H1 (cell line): ENCODE data around the gene SMAD1. TPM values are rescaled to one million over a fixed set of nuclear protein-coding genes. Genes with fewer than 3 reads are reported as not detected.

ENCODE experiments used
- CTCF ChIA-PET: fragments of 300-600 bp; sonication (Branson Sonifier 250); formaldehyde crosslinking; loops from one replicate; lab custom pipeline; 2021; ENCODE audit not compliant: partially characterized antibody; lab: Charles Lee
- POLR2A ChIA-PET: fragments of 300-600 bp; sonication (Branson Sonifier 250); formaldehyde crosslinking; loops from one replicate; lab custom pipeline; 2021; ENCODE audit warnings: inconsistent platforms; ENCODE audit not compliant: partially characterized antibody; lab: Charles Lee
- DNase-seq, 2 experiments: peaks; one replicate each; pipeline versions ENCODE4 v3.0.0 to v3.0.0-alpha.2; 2010 to 2022; ENCODE audit warnings: low spot score in 2 of 2, low read depth in 1 of 2, mixed read lengths in 1 of 2
- FAIRE-seq: peaks from 2 replicates; lab custom pipeline; 2011; peaks lifted over from hg19 to GRCh38; lab: Jason Lieb, UNC
- H2AFZ ChIP-seq: 2 replicates; pipeline ENCODE4 v1.8.1; 2012; ENCODE audit warnings: low read length, inconsistent platforms
- H2AK5ac ChIP-seq: 2 replicates; pipeline ENCODE4 v1.6.1; 2013; ENCODE audit warnings: low read depth, low read length
- H2BK120ac ChIP-seq: replicated peaks from 2 replicates; pipeline ENCODE3; 2013; ENCODE audit warnings: low read depth, low read length, inconsistent platforms
- H2BK12ac ChIP-seq: 2 replicates; pipeline ENCODE4 v1.6.1; 2013; ENCODE audit warnings: low read depth, low read length
- H2BK15ac ChIP-seq: 2 replicates; pipeline ENCODE4 v1.6.1; 2013; ENCODE audit warnings: low read length
- H2BK20ac ChIP-seq: 2 replicates; pipeline ENCODE4 v1.6.1; 2013; ENCODE audit warnings: low read length
- H2BK5ac ChIP-seq: 2 replicates; pipeline ENCODE4 v1.6.1; 2013; ENCODE audit warnings: low read depth, low read length
- H3K14ac ChIP-seq: 2 replicates; pipeline ENCODE4 v1.6.1; 2013; ENCODE audit warnings: inconsistent platforms; ENCODE audit not compliant: insufficient read length
- H3K18ac ChIP-seq: 2 replicates; pipeline ENCODE4 v1.6.1; 2013; ENCODE audit warnings: low read length; ENCODE audit errors: extremely low read depth
- H3K23ac ChIP-seq: 2 replicates; pipeline ENCODE4 v1.6.1; 2013; ENCODE audit warnings: inconsistent platforms; ENCODE audit not compliant: insufficient read length
- H3K23me2 ChIP-seq: 2 replicates; pipeline ENCODE4 v1.6.1; 2013; ENCODE audit warnings: low read depth, low read length
- H3K27ac ChIP-seq: 2 replicates; pipeline ENCODE4 v1.6.1; 2011; ENCODE audit warnings: low read depth, low read length, inconsistent platforms
- H3K27me3 ChIP-seq, 4 experiments: replicated peaks in 1 of 4; 1 replicate in 1 of 4; 2 replicates in 3 of 4; pipeline versions ENCODE4 v1.6.1 to v1.8.1; 2011 to 2013; ENCODE audit warnings: low read length in 3 of 4, mild to moderate bottlenecking in 3 of 4, inconsistent platforms in 2 of 4, mixed read lengths in 2 of 4, moderate library complexity in 1 of 4; ENCODE audit not compliant: control insufficient read depth in 3 of 4, insufficient read depth in 3 of 4; ENCODE audit errors: extremely low read depth in 1 of 4
- H3K36me3 ChIP-seq, 4 experiments: 2 replicates each; pipeline versions ENCODE4 v1.6.1 to v1.8.1; 2011 to 2013; ENCODE audit warnings: mild to moderate bottlenecking in 4 of 4, low read length in 3 of 4, moderate library complexity in 2 of 4, control low read depth in 1 of 4, inconsistent platforms in 1 of 4; ENCODE audit not compliant: insufficient read depth in 4 of 4, control insufficient read depth in 2 of 4
- H3K4ac ChIP-seq: replicated peaks from 2 replicates; pipeline ENCODE3; 2013; ENCODE audit warnings: low read length, low read depth, mixed read lengths, inconsistent platforms; ENCODE audit not compliant: insufficient read length
- H3K4me1 ChIP-seq, 4 experiments: replicated peaks in 1 of 4; 1 replicate in 1 of 4; 2 replicates in 3 of 4; pipeline versions ENCODE4 v1.6.1 to v1.8.1; 2011 to 2013; ENCODE audit warnings: low read length in 3 of 4, inconsistent platforms in 2 of 4, mixed read lengths in 1 of 4; ENCODE audit not compliant: insufficient read depth in 4 of 4, control insufficient read depth in 3 of 4
- H3K4me2 ChIP-seq, 2 experiments: 2 replicates each; pipeline versions ENCODE4 v1.6.1 to v1.8.1; 2011 to 2013; ENCODE audit warnings: low read depth in 2 of 2, low read length in 2 of 2, control low read depth in 1 of 2, inconsistent platforms in 1 of 2, mild to moderate bottlenecking in 1 of 2; ENCODE audit not compliant: insufficient read depth in 1 of 2
- H3K4me3 ChIP-seq, 4 experiments: fragments of 200-600, 300-600 bp in 1 of 4; sonication (generic), shearing (Covaris generic), sonication (Bioruptor Twin) in 1 of 4; 2 replicates each; pipeline versions ENCODE4 v1.5.1 to v1.8.1; 2011 to 2016; ENCODE audit warnings: low read length in 4 of 4, low read depth in 3 of 4, control low read depth in 2 of 4, inconsistent platforms in 2 of 4, mild to moderate bottlenecking in 2 of 4, mixed read lengths in 1 of 4, moderate library complexity in 1 of 4; ENCODE audit not compliant: insufficient read depth in 2 of 4; ENCODE audit errors: extremely low read depth in 1 of 4
- H3K56ac ChIP-seq: replicated peaks from 2 replicates; pipeline ENCODE3; 2013; ENCODE audit warnings: low read depth, mild to moderate bottlenecking, mixed read lengths, low read length, inconsistent platforms; ENCODE audit not compliant: insufficient read length
- H3K79me1 ChIP-seq: 2 replicates; pipeline ENCODE4 v1.6.1; 2013; ENCODE audit warnings: low read depth, low read length, control low read depth
- H3K79me2 ChIP-seq, 2 experiments: 2 replicates each; pipeline versions ENCODE4 v1.6.1 to v1.8.1; 2012 to 2013; ENCODE audit warnings: low read length in 2 of 2, mild to moderate bottlenecking in 2 of 2, inconsistent platforms in 1 of 2; ENCODE audit not compliant: insufficient read depth in 2 of 2, control insufficient read depth in 1 of 2
- H3K9ac ChIP-seq, 4 experiments: replicated peaks in 1 of 4; 1 replicate in 1 of 4; 2 replicates in 3 of 4; pipeline versions ENCODE4 v1.6.1 to v1.8.1; 2011 to 2013; ENCODE audit warnings: low read depth in 3 of 4, low read length in 3 of 4, control low read depth in 2 of 4, mild to moderate bottlenecking in 2 of 4, moderate library complexity in 2 of 4, inconsistent platforms in 1 of 4; ENCODE audit errors: extremely low read depth in 1 of 4
- H3K9me3 ChIP-seq, 2 experiments: 2 replicates each; pipeline versions ENCODE4 v1.6.1 to v1.8.1; 2012 to 2013; ENCODE audit warnings: mild to moderate bottlenecking in 2 of 2, moderate library complexity in 2 of 2, control low read depth in 1 of 2, inconsistent platforms in 1 of 2, low read depth in 1 of 2, low read length in 1 of 2, mixed read lengths in 1 of 2; ENCODE audit not compliant: insufficient read depth in 2 of 2
- H4K20me1 ChIP-seq, 2 experiments: replicated peaks in 1 of 2; 2 replicates each; pipeline versions ENCODE3 to v1.8.1; 2011 to 2013; ENCODE audit warnings: inconsistent platforms in 2 of 2, low read length in 2 of 2, mild to moderate bottlenecking in 1 of 2; ENCODE audit not compliant: insufficient read depth in 2 of 2, control insufficient read depth in 1 of 2
- H4K5ac ChIP-seq: 2 replicates; pipeline ENCODE4 v1.6.1; 2013; ENCODE audit warnings: low read length, low read depth, mixed read lengths, inconsistent platforms; ENCODE audit not compliant: insufficient read length
- H4K8ac ChIP-seq: 2 replicates; pipeline ENCODE4 v1.8.0; 2013; ENCODE audit warnings: mild to moderate bottlenecking, moderate library complexity, low read length, inconsistent platforms; ENCODE audit not compliant: insufficient read depth; ENCODE audit errors: extremely low read depth
- H4K91ac ChIP-seq: replicated peaks from 2 replicates; pipeline ENCODE3; 2013; ENCODE audit warnings: low read length, mixed read lengths, inconsistent platforms; ENCODE audit not compliant: insufficient read length
- GTF2F1 ChIP-seq: IDR thresholded peaks from 2 replicates; pipeline ENCODE4 v1.6.1; 2012; ENCODE audit warnings: low read depth, low read length, improper control_type of control experiment, borderline replicate concordance
- KDM5A ChIP-seq: fragments of 200-600 bp; IDR thresholded peaks from 2 replicates; pipeline ENCODE4 v1.7.1; 2012; ENCODE audit warnings: mild to moderate bottlenecking, low read length, inconsistent platforms, mixed read lengths
- PHF8 ChIP-seq: fragments of 200-600 bp; sonication (generic); conservative IDR thresholded peaks from 2 replicates; pipeline ENCODE4 v1.7.1; 2012; ENCODE audit warnings: low read depth, mild to moderate bottlenecking, inconsistent platforms, low read length, moderate library complexity
- RNF2 ChIP-seq: fragments of 200-900, 300-1000 bp; sonication (generic); IDR thresholded peaks from 2 replicates; pipeline ENCODE4 v1.7.1; 2016; ENCODE audit warnings: borderline replicate concordance, low read depth, mild to moderate bottlenecking, antibody characterized with exemption, low read length; ENCODE audit not compliant: poor library complexity, severe bottlenecking; ENCODE audit errors: missing control alignments
- RXRA ChIP-seq: IDR thresholded peaks from 2 replicates; pipeline ENCODE4 v1.6.1; 2011; ENCODE audit warnings: low read depth, mild to moderate bottlenecking, low read length, moderate library complexity; ENCODE audit not compliant: insufficient read depth
- SIN3A ChIP-seq, 2 experiments: IDR thresholded peaks in 1 of 2; conservative IDR thresholded peaks in 1 of 2; 2 replicates each; pipeline ENCODE4 v1.6.1; 2011 to 2012; ENCODE audit warnings: low read length in 2 of 2, improper control_type of control experiment in 1 of 2, low read depth in 1 of 2, mild to moderate bottlenecking in 1 of 2
- SIX5 ChIP-seq: IDR thresholded peaks from 2 replicates; pipeline ENCODE4 v1.6.1; 2011; ENCODE audit warnings: mild to moderate bottlenecking, low read depth, low read length
- SP1 ChIP-seq: IDR thresholded peaks from 2 replicates; pipeline ENCODE4 v1.6.1; 2011; ENCODE audit warnings: low read depth, low read length
- TAF7 ChIP-seq: optimal IDR thresholded peaks from 2 replicates; pipeline ENCODE3; 2011; ENCODE audit warnings: low read depth, mild to moderate bottlenecking, inconsistent platforms, low read length, moderate library complexity, borderline replicate concordance
- WGBS, 2 experiments: shearing (Covaris generic) in 1 of 2; methylation state at CpG; one replicate each; pipeline versions ENCODE4 v1.1.6 to v1.1.7; 2013 to 2015; ENCODE audit warnings: low lambda C conversion rate in 2 of 2, mixed read lengths in 2 of 2, inconsistent platforms in 1 of 2, low coverage in 1 of 2, missing lambda C conversion rate in 1 of 2; ENCODE audit not compliant: insufficient replicate concordance in 2 of 2, insufficient coverage in 1 of 2, insufficient read length in 1 of 2; ENCODE audit errors: extremely low coverage in 1 of 2, missing lambda C conversion rate in 1 of 2; 5-methylcytosine and 5-hydroxymethylcytosine counted together
- polyA plus RNA-seq, 7 experiments: library from polyadenylated mRNA; depleted of rRNA in 3 of 7; stranded (reverse) in 5 of 7; unstranded in 2 of 7; fragments of >200 nt in 5 of 7; fragments of 200-250 nt in 2 of 7; gene quantifications; 1 replicate in 5 of 7; 2 replicates in 1 of 7; 4 replicates in 1 of 7; pipeline versions ENCODE4 v1.2.1 to v1.2.3, GENCODE V29; 2011 to 2013; ENCODE audit warnings: missing spikeins in 2 of 7, mixed read lengths in 2 of 7
- total RNA-seq: library from RNA; stranded (reverse); fragmentation: NEBNext Ultra II Directional; extraction: Animal tissue kit (Norgen Biotek cat#: 25700); gene quantifications from 2 replicates; pipeline ENCODE4 v1.2.1, GENCODE V29; 2021
- TF ChIP-seq, protein P1 (sequence below), 3 experiments: IDR thresholded peaks; 1 replicate in 2 of 3; 2 replicates in 1 of 3; pipeline versions ENCODE4 v1.5.1 to v1.6.1; 2011; ENCODE audit warnings: low read length in 3 of 3, mild to moderate bottlenecking in 3 of 3, inconsistent platforms in 2 of 3, low read depth in 1 of 3, moderate library complexity in 1 of 3; ENCODE audit not compliant: insufficient read depth in 1 of 3; ENCODE audit errors: control extremely low read depth in 1 of 3

The SMAD1 gene
- total and polyA plus RNA-seq, 2 of the 8 experiments (the other 6 are each of a cell fraction or from before 2014, with no cell fraction given): 22.6 to 25.3 TPM

DNA sequence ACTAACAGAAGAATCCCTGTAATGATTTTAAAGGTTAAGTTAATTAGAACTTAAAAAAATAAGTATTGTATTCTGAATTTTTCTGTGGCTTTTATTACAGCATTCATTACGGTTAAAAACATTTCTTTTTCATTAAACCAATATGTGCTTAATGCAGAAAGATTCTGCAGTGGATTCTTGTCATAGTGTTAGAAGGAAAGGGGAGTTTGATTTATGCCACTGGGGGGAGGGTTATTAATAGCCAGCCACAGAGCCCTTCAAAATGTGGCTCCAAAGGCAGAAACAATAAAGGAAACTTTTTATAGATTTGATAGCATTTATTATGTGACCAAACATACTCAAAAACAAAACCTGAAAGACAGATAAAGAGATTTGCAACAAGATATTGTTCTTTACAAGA, 9.1 kb downstream of the SMAD1 start:
- no peak overlapping the region for H2BK15ac ChIP-seq
- ChIA-PET POLR2A (no interaction called here), CTCF (no interaction called here)
- no peaks in the 10 kb centered on the region for H3K23me2 ChIP-seq
- no peak overlapping the region for H2BK12ac ChIP-seq
- no peak for DNase-seq
- no peak overlapping the region for H3K27ac ChIP-seq
- no peak overlapping the region for H3K4me2 ChIP-seq
- H3K23ac ChIP-seq: no peak overlapping the region
- H3K79me1 ChIP-seq: no peaks in the 10 kb centered on the region; the same call in 1 of the 2 replicates
- H2AK5ac ChIP-seq: no peak overlapping the region
- FAIRE-seq: no peak
- H3K18ac ChIP-seq: no peak overlapping the region
- H3K9me3 ChIP-seq: no peaks in the 10 kb centered on the region
- no peak overlapping the region for H2BK5ac ChIP-seq
- no peaks in the 10 kb centered on the region for H4K20me1 ChIP-seq
- H3K4me3 ChIP-seq: no peak overlapping the region
- H3K27me3 ChIP-seq: no peaks in the 10 kb centered on the region
- H3K79me2 ChIP-seq: peaks cover 0 to 75% of the 10 kb centered on the region in 2 experiments; a peak in 2 of 4 replicates
- WGBS, 2 experiments: 95% methylated on average over 1 of the region's 1 CpG; no CpG with 5 or more reads in 1 of the 2 experiments
- no peak overlapping the region for H3K4ac ChIP-seq
- H2BK20ac ChIP-seq: no peak overlapping the region
- H3K4me1 ChIP-seq: peaks cover 0 to 3% (median 0%) of the 10 kb centered on the region in 4 experiments; a peak in 2 of 7 replicates
- H4K91ac ChIP-seq: no peak overlapping the region
- H4K8ac ChIP-seq: no peak overlapping the region
- no peak overlapping the region for H2BK120ac ChIP-seq
- H3K14ac ChIP-seq: no peak overlapping the region
- no peaks in the 10 kb centered on the region; a peak in 1 of 8 replicates for H3K36me3 ChIP-seq
- no peak overlapping the region for H3K9ac ChIP-seq
- H2AFZ ChIP-seq: no peak overlapping the region
- no peak overlapping the region for H3K56ac ChIP-seq
- H4K5ac ChIP-seq: no peak overlapping the region
- TF ChIP-seq, protein P1, sequence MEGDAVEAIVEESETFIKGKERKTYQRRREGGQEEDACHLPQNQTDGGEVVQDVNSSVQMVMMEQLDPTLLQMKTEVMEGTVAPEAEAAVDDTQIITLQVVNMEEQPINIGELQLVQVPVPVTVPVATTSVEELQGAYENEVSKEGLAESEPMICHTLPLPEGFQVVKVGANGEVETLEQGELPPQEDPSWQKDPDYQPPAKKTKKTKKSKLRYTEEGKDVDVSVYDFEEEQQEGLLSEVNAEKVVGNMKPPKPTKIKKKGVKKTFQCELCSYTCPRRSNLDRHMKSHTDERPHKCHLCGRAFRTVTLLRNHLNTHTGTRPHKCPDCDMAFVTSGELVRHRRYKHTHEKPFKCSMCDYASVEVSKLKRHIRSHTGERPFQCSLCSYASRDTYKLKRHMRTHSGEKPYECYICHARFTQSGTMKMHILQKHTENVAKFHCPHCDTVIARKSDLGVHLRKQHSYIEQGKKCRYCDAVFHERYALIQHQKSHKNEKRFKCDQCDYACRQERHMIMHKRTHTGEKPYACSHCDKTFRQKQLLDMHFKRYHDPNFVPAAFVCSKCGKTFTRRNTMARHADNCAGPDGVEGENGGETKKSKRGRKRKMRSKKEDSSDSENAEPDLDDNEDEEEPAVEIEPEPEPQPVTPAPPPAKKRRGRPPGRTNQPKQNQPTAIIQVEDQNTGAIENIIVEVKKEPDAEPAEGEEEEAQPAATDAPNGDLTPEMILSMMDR (IDR thresholded peaks at IDR 0.05; ENCODE audit: control extremely low read depth in 1 of 3, insufficient read depth in 1 of 3, low read depth in 1 of 3, low read length in 3 of 3): no peak
- no peak for TF ChIP-seq GTF2F1
- TF ChIP-seq SIX5: no peak
- TF ChIP-seq SIN3A (conservative IDR thresholded peaks at IDR 0.05 in 1 of 2, IDR thresholded peaks at IDR 0.05 in 1 of 2; ENCODE audit: low read depth in 1 of 2, low read length in 2 of 2): no peak
- TF ChIP-seq SP1: no peak
- TF ChIP-seq RNF2: no peak
- no peak for TF ChIP-seq KDM5A
- no peak for TF ChIP-seq PHF8
- no peak for TF ChIP-seq RXRA
- no peak for TF ChIP-seq TAF7
